Prostate gland (tissue), 2 donors: ENCODE data around the gene TEX13A. TPM values are rescaled to one million over a fixed set of nuclear protein-coding genes. Genes with fewer than 3 reads are reported as not detected.

Source experiments
- DNase-seq: peaks from one replicate; pipeline ENCODE4 v3.0.0-alpha.2; 2019; ENCODE audit warnings: low spot score
- H3K27ac ChIP-seq, 2 donors: fragments of 200-600 bp; sonication (generic); 2 replicates each; pipeline ENCODE4 v1.5.1; 2017 to 2019
- H3K27me3 ChIP-seq: fragments of 200-600 bp; sonication (generic); replicated peaks from 2 replicates; pipeline ENCODE4 v1.5.1; 2019; ENCODE audit not compliant: insufficient read depth
- H3K36me3 ChIP-seq, 2 donors: fragments of 200-600 bp; sonication (generic); 1 replicate in 1 of 2; 2 replicates in 1 of 2; pipeline versions ENCODE4 v1.5.1 to v1.8.1; 2017 to 2019
- H3K4me1 ChIP-seq: fragments of 200-600 bp; sonication (generic); replicated peaks from 2 replicates; pipeline ENCODE4 v1.5.1; 2019
- H3K4me3 ChIP-seq, 2 donors: fragments of 200-600 bp; sonication (generic); 2 replicates each; pipeline ENCODE4 v1.5.1; 2017 to 2019
- H3K9me3 ChIP-seq: fragments of 200-600 bp; sonication (generic); 2 replicates; pipeline ENCODE4 v1.5.1; 2017
- CTCF ChIP-seq, 4 experiments: fragments of 200-600 bp in 2 of 4; fragments of 450-650 bp in 2 of 4; sonication (generic) in 2 of 4; IDR thresholded peaks; 1 replicate in 3 of 4; 2 replicates in 1 of 4; pipeline ENCODE4 v1.5.1; 2016 to 2019; ENCODE audit warnings: antibody characterized with exemption in 4 of 4, mild to moderate bottlenecking in 2 of 4, moderate library complexity in 2 of 4
- POLR2A ChIP-seq: fragments of 450-650 bp; IDR thresholded peaks from one replicate; pipeline ENCODE4 v1.6.1; 2016; ENCODE audit warnings: antibody characterized with exemption, mild to moderate bottlenecking
- POLR2AphosphoS5 ChIP-seq: sonication (generic); formaldehyde crosslinking; IDR thresholded peaks from one replicate; pipeline ENCODE4 v1.6.1; 2017; ENCODE audit warnings: antibody characterized with exemption
- WGBS: methylation state at CpG from one replicate; pipeline ENCODE4 v1.1.5; 2018; 5-methylcytosine and 5-hydroxymethylcytosine counted together
- intact Hi-C: fragments of 100-400 bp; cut with DNase I; formaldehyde crosslinking; loops from one replicate; pipeline ENCODE4 v1.14.2; 2022
- total RNA-seq, 2 donors: library from RNA; depleted of rRNA; stranded (reverse); fragments of >200 nt; gene quantifications; one replicate each; pipeline ENCODE4 v1.1.0, GENCODE V29; 2016

The TEX13A gene
- total RNA-seq, 2 donors from 2014 or later, result 0.68 TPM; not detected in 1

GRCh38 chrX:105189093-105189492 is 31.4 kb downstream of the TEX13A start:
- 95% methylated on average over 8 of the region's 8 CpGs for WGBS
- TF ChIP-seq CTCF (IDR thresholded peaks at IDR 0.05) (no peak), POLR2A (no peak), POLR2AphosphoS5 (no peak)
- Histone ChIP-seq H3K36me3 (no peaks in the 10 kb centered on the region), H3K9me3 (no peaks in the 10 kb centered on the region), H3K27me3 (no peaks in the 10 kb centered on the region), H3K27ac (no peak overlapping the region), H3K4me3 (no peak overlapping the region), H3K4me1 (no peaks in the 10 kb centered on the region)
- intact Hi-C loops, result no loop called here
- DNase-seq, result no peak

- intact Hi-C loops, result no loop called here
- Histone ChIP-seq H3K27ac (no peak overlapping the region), H3K9me3 (no peaks in the 10 kb centered on the region), H3K4me3 (no peak overlapping the region), H3K27me3 (no peaks in the 10 kb centered on the region), H3K4me1 (no peaks in the 10 kb centered on the region), H3K36me3 (no peaks in the 10 kb centered on the region)
- TF ChIP-seq CTCF (IDR thresholded peaks at IDR 0.05), result no peak
- 79% methylated on average over 3 of the region's 3 CpGs for WGBS
- no peak for DNase-seq
Measured at GRCh38 chrX:105179644-105180043, 40.9 kb downstream of the TEX13A start.

- no peaks in the 10 kb centered on the region for H3K9me3 ChIP-seq
- TF ChIP-seq POLR2A (no peak), CTCF (IDR thresholded peaks at IDR 0.05) (no peak), POLR2AphosphoS5 (no peak)
- H3K36me3 ChIP-seq, result no peaks in the 10 kb centered on the region
- no peak overlapping the region for H3K27ac ChIP-seq
- no peaks in the 10 kb centered on the region for H3K27me3 ChIP-seq
- H3K4me3 ChIP-seq, result no peak overlapping the region
- DNase-seq, result no peak
- WGBS, result 98% methylated on average over 4 of the region's 4 CpGs
- intact Hi-C loops, result no loop called here
- H3K4me1 ChIP-seq, result no peaks in the 10 kb centered on the region
Measured at GRCh38 chrX:105173071-105173470, 47.4 kb downstream of the TEX13A start.
